Nucleus accumbens (tissue), 56 donors: ENCODE measurements around the gene CPXCR1.
"Not testable (repeated sequence)": the region's sequence is repeated elsewhere in the genome, so short reads cannot be mapped to it uniquely, and the experiment has no call there.

Experiments
- DNase-seq, 56 donors: peaks; one replicate each; lab custom pipeline; 2025; lab: John Stamatoyannopoulos, UW

CPXCR1 gene

DNA sequence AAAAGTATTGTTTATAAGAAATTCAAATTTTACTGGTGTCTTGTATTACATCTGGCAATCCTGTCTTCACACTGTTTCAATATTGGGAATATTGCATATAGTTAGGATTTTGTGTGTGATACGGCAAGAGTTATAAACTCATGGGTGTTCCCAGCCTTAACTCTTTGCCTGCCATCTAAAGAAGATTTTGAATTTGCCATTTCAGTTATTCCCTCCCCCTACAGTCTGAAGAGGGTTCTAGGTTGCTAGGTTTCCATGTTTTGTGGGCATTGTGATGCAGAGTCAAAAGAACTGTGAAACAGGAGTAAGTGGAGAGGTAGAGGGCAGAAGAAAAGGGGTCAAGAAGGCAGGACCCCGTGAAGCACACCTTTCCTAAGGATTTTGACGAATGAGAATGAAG is at the start of gene CPXCR1:
Gene CPXCR1, plus strand, starts transcription at position 301 of the 400 bp plus-strand sequence. CDS start 6,190 bp downstream, outside the sequence.
- DNase-seq, result no peak

DNA sequence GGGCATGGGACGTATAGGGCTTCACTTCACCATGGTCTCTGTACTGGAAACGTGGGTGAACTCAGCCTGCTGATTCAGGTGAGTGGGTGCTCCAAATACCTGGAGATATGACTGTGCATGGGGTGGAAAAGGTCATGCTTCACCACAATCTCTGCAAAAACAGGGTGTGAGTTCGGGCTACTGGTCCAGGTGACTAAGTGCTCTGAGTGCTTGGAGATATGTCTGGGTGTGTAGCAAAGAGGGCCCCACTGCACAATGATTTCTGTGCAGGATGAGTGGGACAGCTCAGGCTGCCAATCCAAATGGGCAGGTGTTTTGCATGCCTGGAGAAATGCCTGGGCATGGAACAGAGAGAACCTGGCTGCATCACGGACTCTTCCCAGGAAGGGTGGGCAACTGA is 11.2 kb upstream of the CPXCR1 start:
- no peak for DNase-seq

DNA sequence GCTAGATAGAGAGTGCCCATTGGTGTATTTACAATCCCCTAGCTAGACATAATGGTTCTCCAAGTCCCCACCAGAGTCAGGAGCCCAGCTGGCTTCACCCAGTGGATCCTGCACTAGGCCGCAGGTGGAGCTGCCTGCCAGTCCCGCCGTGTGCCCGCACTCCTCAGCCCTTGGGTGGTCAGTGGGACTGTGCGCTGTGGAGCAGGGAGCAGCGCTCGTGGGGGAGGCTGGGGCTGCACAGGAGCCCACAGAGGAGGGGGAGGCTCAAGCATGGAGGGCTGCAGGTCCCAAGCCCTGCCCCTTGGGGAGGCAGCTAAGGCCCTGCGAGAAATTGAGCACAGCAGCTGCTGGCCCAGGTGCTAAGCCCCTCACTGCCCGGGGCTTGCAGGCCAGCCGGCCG is 810 bp upstream of the CPXCR1 start:
- DNase-seq, result not testable (repeated sequence)

DNA sequence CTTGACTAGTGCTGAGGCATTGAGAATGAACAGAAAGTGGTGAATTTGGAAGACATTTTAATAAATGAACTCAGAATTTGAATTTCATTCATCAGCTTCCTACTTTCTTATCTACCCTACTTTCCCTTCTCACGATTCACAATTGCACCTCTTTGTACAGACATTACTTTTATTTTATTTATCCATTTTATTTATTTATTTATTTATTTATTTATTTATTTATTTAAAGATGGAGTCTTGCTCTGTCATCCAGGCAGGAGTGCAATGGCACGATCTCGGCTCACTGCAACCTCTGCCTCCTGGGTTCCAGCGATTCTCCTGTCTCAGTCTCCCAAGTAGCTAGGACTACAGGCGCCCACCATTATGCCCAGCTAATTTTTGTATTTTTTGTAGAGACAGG is 5.3 kb downstream of the CPXCR1 start:
- DNase-seq, result not testable (repeated sequence)

DNA sequence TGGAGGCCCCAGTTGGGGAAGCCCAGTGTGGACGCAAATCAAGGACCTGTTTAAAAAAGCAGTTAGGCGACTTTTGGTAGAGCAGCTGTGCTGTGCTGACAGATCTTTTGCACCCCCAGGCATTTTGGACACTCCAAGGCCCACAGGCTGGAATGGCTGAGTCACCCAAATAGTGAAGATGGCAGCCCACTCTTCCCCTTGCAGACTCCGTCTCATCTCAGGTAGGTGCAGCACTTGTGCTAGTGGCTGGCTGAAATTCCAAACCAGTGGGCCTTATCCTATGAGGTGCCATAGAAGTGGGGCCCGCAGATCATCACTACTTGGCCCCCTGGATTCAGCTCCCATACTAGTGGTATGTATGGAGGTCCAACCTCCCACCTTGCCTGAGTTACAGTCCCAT is 42.8 kb downstream of the CPXCR1 start:
- no peak for DNase-seq
